ENCODE measurements around the gene CTH.
"Not testable (repeated sequence)": the region's sequence is repeated elsewhere in the genome, so short reads cannot be mapped to it uniquely, and the experiment has no call there.

Gene CTH

GRCh38 chr1:70477090-70477489, 66.0 kb downstream of the CTH start:
- no peaks in the 10 kb centered on the region for H3K9me3 ChIP-seq (ENCODE audit: severe bottlenecking)
- H3K36me3 ChIP-seq (ENCODE audit: low read depth), result no peaks in the 10 kb centered on the region
- no peak for TF ChIP-seq CTCF (IDR thresholded peaks at IDR 0.05; ENCODE audit: poor library complexity, severe bottlenecking)

GRCh38 chr1:70477905-70478304, 66.8 kb downstream of the CTH start:
- not testable (repeated sequence) for H3K27me3 ChIP-seq (ENCODE audit: insufficient read depth, poor library complexity, severe bottlenecking); DNase-seq (ENCODE audit: low spot score); H3K36me3 ChIP-seq (ENCODE audit: low read depth); H3K4me3 ChIP-seq (ENCODE audit: severe bottlenecking); H3K27ac ChIP-seq (ENCODE audit: poor library complexity, severe bottlenecking); H3K4me1 ChIP-seq (ENCODE audit: insufficient read depth, poor library complexity, severe bottlenecking); ATAC-seq (ENCODE audit: low read depth); H3K9me3 ChIP-seq (ENCODE audit: severe bottlenecking)

More at GRCh38 chr1:70477090-70477489, 66.0 kb downstream of the CTH start:
- Histone ChIP-seq H3K27me3 (ENCODE audit: insufficient read depth, poor library complexity, severe bottlenecking) (no peaks in the 10 kb centered on the region), H3K4me3 (ENCODE audit: severe bottlenecking) (no peak overlapping the region), H3K4me1 (ENCODE audit: insufficient read depth, poor library complexity, severe bottlenecking) (no peaks in the 10 kb centered on the region), H3K27ac (ENCODE audit: poor library complexity, severe bottlenecking) (no peak overlapping the region)
- DNase-seq (ENCODE audit: low spot score) (no peak), ATAC-seq (ENCODE audit: low read depth) (no peak)

GRCh38 chr1:70483342-70483741, 72.3 kb downstream of the CTH start:
- DNase-seq (ENCODE audit: low spot score), result no peak
- H3K27ac ChIP-seq (ENCODE audit: poor library complexity, severe bottlenecking), result no peak overlapping the region
- H3K4me3 ChIP-seq (ENCODE audit: severe bottlenecking), result no peak overlapping the region
- H3K9me3 ChIP-seq (ENCODE audit: severe bottlenecking), result no peaks in the 10 kb centered on the region
- H3K27me3 ChIP-seq (ENCODE audit: insufficient read depth, poor library complexity, severe bottlenecking), result no peaks in the 10 kb centered on the region
- no peak for TF ChIP-seq CTCF (IDR thresholded peaks at IDR 0.05; ENCODE audit: poor library complexity, severe bottlenecking)
- H3K36me3 ChIP-seq (ENCODE audit: low read depth), result no peaks in the 10 kb centered on the region
- ATAC-seq (ENCODE audit: low read depth), result no peak
- H3K4me1 ChIP-seq (ENCODE audit: insufficient read depth, poor library complexity, severe bottlenecking), result no peaks in the 10 kb centered on the region

GRCh38 chr1:70485624-70486023, 74.6 kb downstream of the CTH start:
- no peak for TF ChIP-seq CTCF (IDR thresholded peaks at IDR 0.05; ENCODE audit: poor library complexity, severe bottlenecking)
- Histone ChIP-seq H3K36me3 (ENCODE audit: low read depth) (no peaks in the 10 kb centered on the region), H3K9me3 (ENCODE audit: severe bottlenecking) (no peaks in the 10 kb centered on the region), H3K27ac (ENCODE audit: poor library complexity, severe bottlenecking) (no peak overlapping the region), H3K4me1 (ENCODE audit: insufficient read depth, poor library complexity, severe bottlenecking) (no peaks in the 10 kb centered on the region), H3K4me3 (ENCODE audit: severe bottlenecking) (no peak overlapping the region), H3K27me3 (ENCODE audit: insufficient read depth, poor library complexity, severe bottlenecking) (no peaks in the 10 kb centered on the region)
- ATAC-seq (ENCODE audit: low read depth), result no peak
- DNase-seq (ENCODE audit: low spot score), result no peak

- Histone ChIP-seq H3K36me3 (ENCODE audit: low read depth) (no peaks in the 10 kb centered on the region), H3K27me3 (ENCODE audit: insufficient read depth, poor library complexity, severe bottlenecking) (no peaks in the 10 kb centered on the region), H3K27ac (ENCODE audit: poor library complexity, severe bottlenecking) (no peak overlapping the region), H3K4me3 (ENCODE audit: severe bottlenecking) (no peak overlapping the region), H3K9me3 (ENCODE audit: severe bottlenecking) (no peaks in the 10 kb centered on the region), H3K4me1 (ENCODE audit: insufficient read depth, poor library complexity, severe bottlenecking) (no peaks in the 10 kb centered on the region)
- no peak for TF ChIP-seq CTCF (IDR thresholded peaks at IDR 0.05; ENCODE audit: poor library complexity, severe bottlenecking)
- ATAC-seq (ENCODE audit: low read depth) (peak; percentile 89), DNase-seq (ENCODE audit: low spot score) (no peak)
Observed at GRCh38 chr1:70486676-70487458, 75.8 kb downstream of the CTH start.

Measured in RWPE2 (cell line).